HepG2 (cell line): ENCODE data around the gene SH3BP2. TPM values are rescaled to one million over a fixed set of nuclear protein-coding genes. Genes with fewer than 3 reads are reported as not detected.

ENCODE experiments used
- BHLHE40 ChIP-seq: IDR thresholded peaks from 2 replicates; pipeline ENCODE4 v1.6.1; 2011; ENCODE audit warnings: low read length, improper control_type of control experiment
- CENPX ChIP-seq: sonication (generic); formaldehyde crosslinking; IDR thresholded peaks from 2 replicates; pipeline ENCODE4 v1.9.0; 2021; ENCODE audit warnings: mild to moderate bottlenecking, missing genetic modification reagents, moderate library complexity
- GABPB1 ChIP-seq: IDR thresholded peaks from 2 replicates; pipeline ENCODE4 v1.6.1; 2016; ENCODE audit warnings: mild to moderate bottlenecking, missing genetic modification reagents, moderate library complexity, missing compliant biosample characterization
- GZF1 ChIP-seq: sonication (generic); formaldehyde crosslinking; IDR thresholded peaks from 2 replicates; pipeline ENCODE4 v1.5.1; 2020; ENCODE audit warnings: mild to moderate bottlenecking, missing genetic modification reagents
- IKZF4 ChIP-seq: sonication (generic); formaldehyde crosslinking; IDR thresholded peaks from 2 replicates; pipeline ENCODE4 v1.5.1; 2020; ENCODE audit warnings: borderline replicate concordance, mild to moderate bottlenecking, low read depth, missing genetic modification reagents; ENCODE audit errors: not compliant biosample characterization
- JUND ChIP-seq: sonication (generic); formaldehyde crosslinking; IDR thresholded peaks from 2 replicates; pipeline ENCODE4 v1.8.0; 2022; ENCODE audit warnings: mild to moderate bottlenecking, missing genetic modification reagents
- NRL ChIP-seq: sonication (generic); formaldehyde crosslinking; IDR thresholded peaks from 2 replicates; pipeline ENCODE4 v1.5.0; 2020; ENCODE audit warnings: missing genetic modification reagents, mild to moderate bottlenecking, moderate library complexity, borderline replicate concordance
- REPIN1 ChIP-seq: sonication (generic); formaldehyde crosslinking; IDR thresholded peaks from 2 replicates; pipeline ENCODE4 v1.8.0; 2022; ENCODE audit warnings: missing genetic modification reagents, low read depth, mild to moderate bottlenecking, borderline replicate concordance
- RXRB ChIP-seq: IDR thresholded peaks from 2 replicates; pipeline ENCODE4 v1.6.1; 2016; ENCODE audit warnings: borderline replicate concordance, missing genetic modification reagents, missing compliant biosample characterization
- SMAD1 ChIP-seq: sonication (generic); formaldehyde crosslinking; IDR thresholded peaks from 2 replicates; pipeline ENCODE4 v1.4.0; 2020; ENCODE audit warnings: missing genetic modification reagents, low read depth, mild to moderate bottlenecking, borderline replicate concordance
- TMF1 ChIP-seq: sonication (generic); formaldehyde crosslinking; IDR thresholded peaks from 2 replicates; pipeline ENCODE4 v1.8.1; 2022; ENCODE audit warnings: low read depth, missing genetic modification reagents
- ZFAT ChIP-seq: sonication (generic); formaldehyde crosslinking; conservative IDR thresholded peaks from 2 replicates; pipeline ENCODE4 v1.8.1; 2023; ENCODE audit warnings: missing genetic modification reagents, inconsistent platforms
- ZFY ChIP-seq: sonication (generic); formaldehyde crosslinking; IDR thresholded peaks from 2 replicates; pipeline ENCODE4 v1.4.0; 2020; ENCODE audit warnings: missing genetic modification reagents
- ZNF17 ChIP-seq: sonication (generic); formaldehyde crosslinking; IDR thresholded peaks from 2 replicates; pipeline ENCODE4 v1.5.0; 2020; ENCODE audit warnings: mild to moderate bottlenecking, missing genetic modification reagents
- ZNF326 ChIP-seq: sonication (generic); formaldehyde crosslinking; IDR thresholded peaks from 2 replicates; pipeline ENCODE4 v1.4.0; 2020; ENCODE audit warnings: missing genetic modification reagents, borderline replicate concordance
- ZNF558 ChIP-seq: sonication (generic); formaldehyde crosslinking; IDR thresholded peaks from 2 replicates; pipeline ENCODE4 v1.9.0; 2022; ENCODE audit warnings: mild to moderate bottlenecking, missing genetic modification reagents, borderline replicate concordance
- ZNF563 ChIP-seq: sonication (generic); formaldehyde crosslinking; IDR thresholded peaks from 2 replicates; pipeline ENCODE4 v1.8.0; 2022; ENCODE audit warnings: mild to moderate bottlenecking, moderate library complexity, missing genetic modification reagents
- polyA plus RNA-seq, 8 experiments: library from polyadenylated mRNA; depleted of rRNA in 3 of 8; stranded (reverse) in 7 of 8; unstranded in 1 of 8; fragments of >200 nt; fragmentation: Illumina TruSeq in 4 of 8; extraction: Trizol in 4 of 8; gene quantifications; 2 replicates each; pipeline versions ENCODE4 v1.2.1 to v1.2.3, GENCODE V29; 2011 to 2016; ENCODE audit warnings: low read depth in 4 of 8, missing spikeins in 1 of 8, mixed read lengths in 1 of 8; ENCODE audit not compliant: insufficient read depth in 1 of 8
- total RNA-seq, 5 experiments: library from RNA; depleted of rRNA; stranded (reverse); fragments of >200 nt; fragmentation: Illumina TruSeq; extraction: Trizol; gene quantifications; 2 replicates each; pipeline ENCODE4 v1.2.3, GENCODE V29; 2016; ENCODE audit warnings: low read depth in 1 of 5
- TF ChIP-seq, protein P1 (sequence below): sonication (generic); formaldehyde crosslinking; conservative IDR thresholded peaks from 2 replicates; pipeline ENCODE4 v1.8.0; 2022; ENCODE audit warnings: missing genetic modification reagents
- TF ChIP-seq, protein P2 (sequence below): sonication (generic); formaldehyde crosslinking; IDR thresholded peaks from 2 replicates; pipeline ENCODE4 v1.9.0; 2021; ENCODE audit warnings: missing genetic modification reagents, borderline replicate concordance
- TF ChIP-seq, protein P3 (sequence below): fragments of 450-650 bp; IDR thresholded peaks from 2 replicates; pipeline ENCODE4 v1.6.1; 2017; ENCODE audit warnings: mild to moderate bottlenecking
- TF ChIP-seq, protein P4 (sequence below): sonication (generic); formaldehyde crosslinking; IDR thresholded peaks from 2 replicates; pipeline ENCODE4 v1.5.0; 2020; ENCODE audit warnings: missing genetic modification reagents

Gene SH3BP2
- total and polyA plus RNA-seq, 2 of the 13 experiments (the other 11 are each of a cell fraction or from before 2014, with no cell fraction given), result 16.9 to 34.5 TPM

DNA sequence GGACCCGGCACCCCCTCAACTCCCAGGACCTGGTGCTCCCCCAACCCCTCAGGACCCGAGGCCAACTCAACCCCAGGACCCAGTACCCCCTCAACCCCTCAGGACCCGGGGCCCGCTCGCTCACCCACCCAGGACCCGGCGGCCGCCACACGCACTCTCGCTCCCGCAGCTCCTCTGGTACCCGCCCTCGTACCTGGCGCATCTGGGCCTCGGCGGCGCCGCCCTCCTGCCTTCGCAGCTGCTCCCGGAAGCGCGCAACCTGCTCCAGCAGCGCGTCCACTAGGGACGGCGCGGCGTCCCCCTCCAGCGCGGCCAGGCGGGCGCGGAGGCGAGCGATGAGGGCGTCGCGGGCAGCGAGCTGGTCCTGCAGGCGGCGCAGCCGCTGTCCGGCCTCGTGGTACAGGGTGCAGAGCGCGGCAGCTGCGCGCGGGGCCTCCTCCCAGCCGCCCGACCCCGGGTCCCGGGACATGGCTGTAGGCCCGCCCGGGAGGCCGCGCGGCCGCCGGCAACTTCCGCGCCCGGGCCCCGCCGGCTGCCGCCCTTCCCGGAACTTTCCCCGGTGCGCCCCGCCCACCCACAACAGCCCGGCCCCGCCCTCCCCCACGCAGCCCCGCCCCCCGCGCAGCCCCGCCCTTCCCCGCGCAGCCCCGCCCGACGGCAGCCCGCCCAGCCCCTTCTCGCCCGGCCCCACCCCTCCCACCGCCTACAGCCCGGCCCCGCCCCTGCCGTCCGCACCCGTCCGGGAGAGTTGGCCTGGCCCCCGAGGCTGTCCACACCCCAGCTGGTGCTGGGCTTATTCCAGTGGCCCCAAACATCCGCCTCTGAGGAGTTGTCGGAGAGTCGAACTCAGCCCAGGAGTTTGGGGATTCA, 36.8 kb upstream of the SH3BP2 start, which contains the start of gene TNIP2 (continued):
- no peak for TF ChIP-seq ZFAT (CRISPR knock-in tag)
- no peak for TF ChIP-seq CENPX (CRISPR knock-in tag)
- peak; percentile 65; the same call in 1 of the 2 replicates for TF ChIP-seq ZNF558 (CRISPR knock-in tag)
- no peak for TF ChIP-seq GZF1 (CRISPR knock-in tag)
- TF ChIP-seq GABPB1 (CRISPR knock-in tag), result peak; percentile 81
- TF ChIP-seq, protein P1, sequence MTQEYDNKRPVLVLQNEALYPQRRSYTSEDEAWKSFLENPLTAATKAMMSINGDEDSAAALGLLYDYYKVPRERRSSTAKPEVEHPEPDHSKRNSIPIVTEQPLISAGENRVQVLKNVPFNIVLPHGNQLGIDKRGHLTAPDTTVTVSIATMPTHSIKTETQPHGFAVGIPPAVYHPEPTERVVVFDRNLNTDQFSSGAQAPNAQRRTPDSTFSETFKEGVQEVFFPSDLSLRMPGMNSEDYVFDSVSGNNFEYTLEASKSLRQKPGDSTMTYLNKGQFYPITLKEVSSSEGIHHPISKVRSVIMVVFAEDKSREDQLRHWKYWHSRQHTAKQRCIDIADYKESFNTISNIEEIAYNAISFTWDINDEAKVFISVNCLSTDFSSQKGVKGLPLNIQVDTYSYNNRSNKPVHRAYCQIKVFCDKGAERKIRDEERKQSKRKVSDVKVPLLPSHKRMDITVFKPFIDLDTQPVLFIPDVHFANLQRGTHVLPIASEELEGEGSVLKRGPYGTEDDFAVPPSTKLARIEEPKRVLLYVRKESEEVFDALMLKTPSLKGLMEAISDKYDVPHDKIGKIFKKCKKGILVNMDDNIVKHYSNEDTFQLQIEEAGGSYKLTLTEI, result no peak
- TF ChIP-seq ZNF17 (CRISPR knock-in tag), result no peak
- TF ChIP-seq NRL, result no peak
- peak; percentile 49; the same call in 1 of the 2 replicates for TF ChIP-seq JUND (CRISPR knock-in tag)
- TF ChIP-seq SMAD1, result no peak
- TF ChIP-seq TMF1 (CRISPR knock-in tag), result peak; percentile 92
- TF ChIP-seq RXRB (CRISPR knock-in tag), result no peak
- TF ChIP-seq, protein P2, sequence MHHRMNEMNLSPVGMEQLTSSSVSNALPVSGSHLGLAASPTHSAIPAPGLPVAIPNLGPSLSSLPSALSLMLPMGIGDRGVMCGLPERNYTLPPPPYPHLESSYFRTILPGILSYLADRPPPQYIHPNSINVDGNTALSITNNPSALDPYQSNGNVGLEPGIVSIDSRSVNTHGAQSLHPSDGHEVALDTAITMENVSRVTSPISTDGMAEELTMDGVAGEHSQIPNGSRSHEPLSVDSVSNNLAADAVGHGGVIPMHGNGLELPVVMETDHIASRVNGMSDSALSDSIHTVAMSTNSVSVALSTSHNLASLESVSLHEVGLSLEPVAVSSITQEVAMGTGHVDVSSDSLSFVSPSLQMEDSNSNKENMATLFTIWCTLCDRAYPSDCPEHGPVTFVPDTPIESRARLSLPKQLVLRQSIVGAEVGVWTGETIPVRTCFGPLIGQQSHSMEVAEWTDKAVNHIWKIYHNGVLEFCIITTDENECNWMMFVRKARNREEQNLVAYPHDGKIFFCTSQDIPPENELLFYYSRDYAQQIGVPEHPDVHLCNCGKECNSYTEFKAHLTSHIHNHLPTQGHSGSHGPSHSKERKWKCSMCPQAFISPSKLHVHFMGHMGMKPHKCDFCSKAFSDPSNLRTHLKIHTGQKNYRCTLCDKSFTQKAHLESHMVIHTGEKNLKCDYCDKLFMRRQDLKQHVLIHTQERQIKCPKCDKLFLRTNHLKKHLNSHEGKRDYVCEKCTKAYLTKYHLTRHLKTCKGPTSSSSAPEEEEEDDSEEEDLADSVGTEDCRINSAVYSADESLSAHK (CRISPR knock-in tag), result 0 out of 2 replicates have a peak, but pooled peaks have one; percentile 27
- no peak; the same call in 1 of the 2 replicates for TF ChIP-seq REPIN1 (CRISPR knock-in tag)
- TF ChIP-seq, protein P3, sequence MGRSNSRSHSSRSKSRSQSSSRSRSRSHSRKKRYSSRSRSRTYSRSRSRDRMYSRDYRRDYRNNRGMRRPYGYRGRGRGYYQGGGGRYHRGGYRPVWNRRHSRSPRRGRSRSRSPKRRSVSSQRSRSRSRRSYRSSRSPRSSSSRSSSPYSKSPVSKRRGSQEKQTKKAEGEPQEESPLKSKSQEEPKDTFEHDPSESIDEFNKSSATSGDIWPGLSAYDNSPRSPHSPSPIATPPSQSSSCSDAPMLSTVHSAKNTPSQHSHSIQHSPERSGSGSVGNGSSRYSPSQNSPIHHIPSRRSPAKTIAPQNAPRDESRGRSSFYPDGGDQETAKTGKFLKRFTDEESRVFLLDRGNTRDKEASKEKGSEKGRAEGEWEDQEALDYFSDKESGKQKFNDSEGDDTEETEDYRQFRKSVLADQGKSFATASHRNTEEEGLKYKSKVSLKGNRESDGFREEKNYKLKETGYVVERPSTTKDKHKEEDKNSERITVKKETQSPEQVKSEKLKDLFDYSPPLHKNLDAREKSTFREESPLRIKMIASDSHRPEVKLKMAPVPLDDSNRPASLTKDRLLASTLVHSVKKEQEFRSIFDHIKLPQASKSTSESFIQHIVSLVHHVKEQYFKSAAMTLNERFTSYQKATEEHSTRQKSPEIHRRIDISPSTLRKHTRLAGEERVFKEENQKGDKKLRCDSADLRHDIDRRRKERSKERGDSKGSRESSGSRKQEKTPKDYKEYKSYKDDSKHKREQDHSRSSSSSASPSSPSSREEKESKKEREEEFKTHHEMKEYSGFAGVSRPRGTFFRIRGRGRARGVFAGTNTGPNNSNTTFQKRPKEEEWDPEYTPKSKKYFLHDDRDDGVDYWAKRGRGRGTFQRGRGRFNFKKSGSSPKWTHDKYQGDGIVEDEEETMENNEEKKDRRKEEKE, result no peak
- TF ChIP-seq ZNF563 (CRISPR knock-in tag), result peak; percentile 78; the same call in 1 of the 2 replicates
- no peak for TF ChIP-seq BHLHE40
- TF ChIP-seq ZNF326 (CRISPR knock-in tag), result no peak
- peak; percentile 71 for TF ChIP-seq IKZF4
- TF ChIP-seq, protein P4, sequence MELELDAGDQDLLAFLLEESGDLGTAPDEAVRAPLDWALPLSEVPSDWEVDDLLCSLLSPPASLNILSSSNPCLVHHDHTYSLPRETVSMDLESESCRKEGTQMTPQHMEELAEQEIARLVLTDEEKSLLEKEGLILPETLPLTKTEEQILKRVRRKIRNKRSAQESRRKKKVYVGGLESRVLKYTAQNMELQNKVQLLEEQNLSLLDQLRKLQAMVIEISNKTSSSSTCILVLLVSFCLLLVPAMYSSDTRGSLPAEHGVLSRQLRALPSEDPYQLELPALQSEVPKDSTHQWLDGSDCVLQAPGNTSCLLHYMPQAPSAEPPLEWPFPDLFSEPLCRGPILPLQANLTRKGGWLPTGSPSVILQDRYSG (CRISPR knock-in tag), result no peak
- TF ChIP-seq ZFY (CRISPR knock-in tag), result peak; percentile 96
